ENCODE results near the gene DOK7.

DOK7 gene

DNA sequence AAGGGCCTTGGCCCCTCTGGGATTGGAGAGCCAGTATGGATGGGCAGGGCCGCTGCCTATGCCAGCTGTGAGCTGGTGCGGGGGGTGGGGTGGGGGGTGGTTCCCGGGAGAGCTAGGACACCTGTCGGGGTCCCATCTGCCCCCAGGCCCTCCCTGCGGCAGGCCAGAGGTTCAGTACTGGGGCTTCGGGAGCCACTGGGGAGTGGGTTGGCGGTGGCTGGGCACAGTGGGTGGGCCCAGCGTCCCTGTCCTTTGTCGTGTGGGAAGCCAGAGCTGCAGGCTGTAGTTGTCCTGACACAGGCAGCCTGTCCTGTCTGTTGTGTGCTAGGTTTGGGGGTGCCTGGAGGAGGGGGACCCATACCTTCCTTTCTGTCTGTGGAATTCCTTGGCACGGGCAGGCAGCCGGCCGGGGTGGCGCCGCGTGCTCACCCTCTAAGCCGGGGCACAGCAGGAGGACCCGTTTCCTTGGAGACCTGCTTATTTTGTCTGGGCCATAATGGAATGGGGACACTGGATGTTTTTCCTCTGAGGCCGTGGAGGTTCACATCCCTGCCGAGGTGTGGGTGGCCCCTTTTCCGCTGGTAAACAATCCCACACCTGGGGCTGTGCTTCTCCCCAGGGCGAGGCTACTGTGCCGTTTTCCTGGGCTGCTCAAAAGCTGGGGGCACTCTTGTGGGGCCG, 14.8 kb downstream of the DOK7 start:
- DNase-seq (ENCODE audit: insufficient read length, low spot score) (no peak), FAIRE-seq (no peak)
- TF ChIP-seq POLR2AphosphoS5 (IDR thresholded peaks at IDR 0.05; ENCODE audit: low read depth, low read length) (no peak), SPI1 (IDR thresholded peaks at IDR 0.05; ENCODE audit: low read depth, low read length) (no peak), POU2F2 (IDR thresholded peaks at IDR 0.05; ENCODE audit: low read depth, low read length) (no peak), TAF1 (IDR thresholded peaks at IDR 0.05; ENCODE audit: low read depth, low read length) (no peak), POLR2A (IDR thresholded peaks at IDR 0.05; ENCODE audit: low read depth, low read length) (no peak), PAX5 (IDR thresholded peaks at IDR 0.05; ENCODE audit: insufficient read depth, low read length, severe bottlenecking) (no peak)

DNA sequence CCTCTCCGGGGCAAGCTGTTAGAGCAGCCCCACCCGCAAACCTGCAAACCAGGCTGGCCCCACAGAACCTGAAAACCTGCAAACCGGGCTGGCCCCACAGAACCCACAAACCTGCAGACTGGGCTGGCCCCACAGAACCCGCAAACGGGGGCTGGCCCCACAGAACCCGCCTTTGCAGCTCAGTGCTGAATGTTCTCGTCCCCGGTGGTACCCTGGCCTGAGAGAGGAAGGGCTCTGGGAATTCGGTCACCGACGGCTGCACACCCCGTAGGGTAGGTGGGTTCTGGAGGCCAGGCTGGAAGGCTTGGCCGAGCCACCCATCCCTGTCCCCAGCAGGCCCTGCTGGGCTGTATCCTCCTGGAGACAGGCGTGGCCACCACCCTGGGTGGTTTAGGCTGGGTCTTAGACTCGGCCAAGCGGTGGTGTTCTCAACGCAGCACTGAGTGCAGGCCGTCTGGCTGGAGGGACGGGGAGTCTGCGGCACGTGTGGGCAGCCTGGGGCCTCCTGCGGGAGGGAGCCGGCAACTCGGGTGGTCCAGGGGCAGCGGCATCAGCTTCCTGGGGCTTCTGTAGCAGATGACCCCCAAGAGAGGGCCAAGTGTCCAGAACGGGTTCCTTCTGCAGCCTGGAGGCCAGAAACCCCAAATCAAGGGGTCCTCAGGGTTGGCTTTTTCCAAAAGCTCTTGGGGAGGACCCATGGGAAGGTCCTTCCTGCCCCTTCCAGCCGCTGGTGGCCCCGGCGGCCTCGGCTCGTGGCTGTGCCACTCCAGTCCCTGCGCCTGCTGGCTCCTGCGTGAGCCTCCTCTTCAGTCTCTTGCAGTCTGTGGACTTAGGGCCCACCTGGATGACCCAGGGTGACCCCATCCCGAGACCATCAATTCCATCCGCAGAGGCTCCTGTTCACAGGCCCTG, 15.6 kb downstream of the DOK7 start:
- TF ChIP-seq TAF1 (IDR thresholded peaks at IDR 0.05; ENCODE audit: low read depth, low read length) (no peak), SPI1 (IDR thresholded peaks at IDR 0.05; ENCODE audit: low read depth, low read length) (no peak), POLR2A (IDR thresholded peaks at IDR 0.05; ENCODE audit: low read depth, low read length) (no peak), POU2F2 (IDR thresholded peaks at IDR 0.05; ENCODE audit: low read depth, low read length) (no peak), POLR2AphosphoS5 (IDR thresholded peaks at IDR 0.05; ENCODE audit: low read depth, low read length) (no peak), PAX5 (IDR thresholded peaks at IDR 0.05; ENCODE audit: insufficient read depth, low read length, severe bottlenecking) (no peak)
- FAIRE-seq: no peak

DNA sequence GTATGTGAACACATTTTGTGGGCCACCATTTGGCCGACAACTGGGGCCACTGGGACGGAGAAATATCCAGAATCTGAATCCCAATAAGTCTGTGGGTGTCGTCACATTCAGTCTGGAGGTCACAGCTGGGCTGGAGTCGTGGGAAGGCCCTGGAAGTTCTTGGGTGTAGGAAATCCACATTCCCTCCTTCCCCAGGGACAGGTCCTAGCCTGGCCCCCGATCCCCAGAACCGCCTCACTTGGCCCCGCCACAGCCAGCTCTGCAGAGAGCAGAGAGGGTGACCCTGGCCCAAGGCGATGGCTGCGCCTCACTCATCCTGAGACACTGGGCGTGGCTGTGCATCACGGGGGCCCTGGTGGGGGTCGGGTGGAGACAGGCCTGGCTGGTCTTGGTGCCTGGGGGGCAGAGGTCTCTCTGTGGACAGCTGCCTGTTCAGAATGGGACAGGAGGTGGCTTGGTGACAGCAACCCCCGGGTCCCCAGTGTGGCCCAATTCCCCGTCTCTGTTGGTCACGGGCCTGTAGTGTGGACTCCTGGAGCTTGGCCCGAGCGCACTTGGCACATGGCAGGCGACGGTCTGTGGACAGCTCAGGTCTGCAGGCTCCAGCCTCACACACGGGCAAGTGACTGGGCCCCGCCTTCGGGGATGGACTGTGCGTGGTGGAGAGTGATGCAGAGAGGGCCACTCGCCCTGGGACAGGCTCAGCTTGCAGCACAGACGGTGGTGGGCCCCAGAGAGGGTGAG, 16.4 kb downstream of the DOK7 start:
- TF ChIP-seq SPI1 (IDR thresholded peaks at IDR 0.05; ENCODE audit: low read depth, low read length) (no peak), PAX5 (IDR thresholded peaks at IDR 0.05; ENCODE audit: insufficient read depth, low read length, severe bottlenecking) (no peak), POLR2AphosphoS5 (IDR thresholded peaks at IDR 0.05; ENCODE audit: low read depth, low read length) (no peak), TAF1 (IDR thresholded peaks at IDR 0.05; ENCODE audit: low read depth, low read length) (no peak), POU2F2 (IDR thresholded peaks at IDR 0.05; ENCODE audit: low read depth, low read length) (no peak), POLR2A (IDR thresholded peaks at IDR 0.05; ENCODE audit: low read depth, low read length) (no peak)

More for the DNA sequence above, 15.6 kb downstream of the DOK7 start:
- DNase-seq (ENCODE audit: insufficient read length, low spot score): no peak

DNA sequence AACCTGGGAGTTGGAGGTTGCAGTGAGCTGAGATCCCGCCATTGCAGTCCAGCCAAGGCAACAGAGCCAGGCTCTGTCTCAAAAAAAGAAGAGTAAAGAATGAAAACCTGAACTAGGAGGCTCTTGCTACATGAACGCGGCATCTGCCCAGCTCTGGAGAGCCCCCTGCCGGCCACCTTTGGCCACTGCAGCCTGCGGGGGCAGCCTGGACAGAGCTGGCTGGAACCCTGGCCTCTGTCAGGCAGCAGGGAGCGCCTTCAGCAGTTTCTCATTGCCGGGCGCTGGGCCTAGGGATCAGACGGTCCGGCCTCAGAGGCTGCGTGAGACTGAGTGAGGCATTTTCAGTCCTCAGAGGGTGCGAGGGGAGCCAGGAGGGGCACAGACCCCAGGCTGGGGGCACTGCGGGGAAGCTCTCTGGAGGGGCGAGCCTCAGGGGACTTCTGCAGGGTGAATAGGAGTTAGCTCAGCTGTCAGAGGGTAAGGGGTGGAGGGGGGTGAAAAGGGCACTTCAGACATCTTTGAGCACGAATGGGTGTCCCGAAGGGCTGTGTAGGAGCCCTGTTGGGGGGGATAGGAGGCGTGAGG, 17.5 kb downstream of the DOK7 start:
- FAIRE-seq (peak; percentile 26), DNase-seq (ENCODE audit: insufficient read length, low spot score) (peak; percentile 88)
- TF ChIP-seq POLR2A (IDR thresholded peaks at IDR 0.05; ENCODE audit: low read depth, low read length): no peak
- no peak for TF ChIP-seq PAX5 (IDR thresholded peaks at IDR 0.05; ENCODE audit: insufficient read depth, low read length, severe bottlenecking)
- TF ChIP-seq SPI1 (IDR thresholded peaks at IDR 0.05; ENCODE audit: low read depth, low read length): no peak
- TF ChIP-seq POLR2AphosphoS5 (IDR thresholded peaks at IDR 0.05; ENCODE audit: low read depth, low read length): no peak
- TF ChIP-seq TAF1 (IDR thresholded peaks at IDR 0.05; ENCODE audit: low read depth, low read length): no peak
- TF ChIP-seq POU2F2 (IDR thresholded peaks at IDR 0.05; ENCODE audit: low read depth, low read length): no peak

More for the DNA sequence above, 16.4 kb downstream of the DOK7 start:
- FAIRE-seq (no peak), DNase-seq (ENCODE audit: insufficient read length, low spot score) (no peak)

DNA sequence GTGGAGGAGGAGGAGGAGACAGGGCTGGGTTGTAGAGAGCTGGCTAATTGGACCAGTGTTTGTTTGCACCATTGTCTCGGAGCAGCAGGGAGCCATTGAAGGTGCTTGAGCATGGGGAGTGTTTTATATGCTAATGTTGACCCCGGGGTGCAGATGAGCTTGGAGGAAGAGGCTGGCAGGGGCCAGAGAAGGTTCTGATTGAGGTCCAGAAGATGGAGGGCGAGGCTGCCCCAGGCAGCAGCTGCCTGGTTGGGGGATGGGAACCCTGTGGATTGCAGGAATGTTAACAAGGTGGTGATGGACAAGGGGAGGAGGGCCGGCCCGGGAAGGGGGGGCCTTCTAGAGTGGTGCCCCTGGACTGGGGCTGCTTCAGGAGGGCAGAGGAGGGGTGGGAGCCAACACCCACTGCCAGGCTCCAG, 18.0 kb downstream of the DOK7 start:
- FAIRE-seq (no peak), DNase-seq (ENCODE audit: insufficient read length, low spot score) (no peak)
- no peak for TF ChIP-seq TAF1 (IDR thresholded peaks at IDR 0.05; ENCODE audit: low read depth, low read length)
- no peak for TF ChIP-seq POLR2A (IDR thresholded peaks at IDR 0.05; ENCODE audit: low read depth, low read length)
- no peak for TF ChIP-seq POU2F2 (IDR thresholded peaks at IDR 0.05; ENCODE audit: low read depth, low read length)

DNA sequence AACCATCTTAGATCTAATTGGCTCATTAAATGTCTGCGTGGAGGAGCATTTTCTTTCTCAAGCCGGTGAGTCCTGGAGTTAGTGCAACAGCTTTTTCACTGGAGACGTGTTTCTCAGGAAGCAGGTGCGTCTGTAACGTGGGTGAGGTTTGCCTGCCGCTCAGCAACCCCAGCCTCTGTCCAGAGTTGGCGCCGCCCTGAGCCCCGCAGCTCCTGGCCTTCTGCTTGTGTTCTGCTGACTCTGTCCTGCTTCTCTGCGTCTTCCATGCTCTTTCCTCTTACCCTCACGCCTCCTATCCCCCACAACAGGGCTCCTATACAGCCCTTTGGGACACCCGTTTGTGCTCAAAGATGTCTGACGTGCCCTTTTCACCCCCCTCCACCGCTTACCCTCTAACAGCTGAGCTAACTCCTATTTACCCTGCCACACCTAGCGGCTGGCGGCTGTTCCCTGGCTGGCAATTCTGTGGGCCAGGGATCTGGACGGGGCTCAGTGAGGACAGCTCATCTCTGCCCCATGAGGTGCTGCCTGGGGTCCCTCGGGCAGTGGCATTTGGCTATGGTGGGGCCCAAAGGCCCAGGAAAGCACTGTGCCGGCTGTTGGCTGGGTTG, 18.8 kb downstream of the DOK7 start:
- TF ChIP-seq POLR2A (IDR thresholded peaks at IDR 0.05; ENCODE audit: low read depth, low read length): no peak
- no peak for TF ChIP-seq PAX5 (IDR thresholded peaks at IDR 0.05; ENCODE audit: insufficient read depth, low read length, severe bottlenecking)
- no peak for TF ChIP-seq SPI1 (IDR thresholded peaks at IDR 0.05; ENCODE audit: low read depth, low read length)
- no peak for TF ChIP-seq POU2F2 (IDR thresholded peaks at IDR 0.05; ENCODE audit: low read depth, low read length)
- TF ChIP-seq TAF1 (IDR thresholded peaks at IDR 0.05; ENCODE audit: low read depth, low read length): no peak
- TF ChIP-seq POLR2AphosphoS5 (IDR thresholded peaks at IDR 0.05; ENCODE audit: low read depth, low read length): no peak
- FAIRE-seq (no peak), DNase-seq (ENCODE audit: insufficient read length, low spot score) (no peak)

DNA sequence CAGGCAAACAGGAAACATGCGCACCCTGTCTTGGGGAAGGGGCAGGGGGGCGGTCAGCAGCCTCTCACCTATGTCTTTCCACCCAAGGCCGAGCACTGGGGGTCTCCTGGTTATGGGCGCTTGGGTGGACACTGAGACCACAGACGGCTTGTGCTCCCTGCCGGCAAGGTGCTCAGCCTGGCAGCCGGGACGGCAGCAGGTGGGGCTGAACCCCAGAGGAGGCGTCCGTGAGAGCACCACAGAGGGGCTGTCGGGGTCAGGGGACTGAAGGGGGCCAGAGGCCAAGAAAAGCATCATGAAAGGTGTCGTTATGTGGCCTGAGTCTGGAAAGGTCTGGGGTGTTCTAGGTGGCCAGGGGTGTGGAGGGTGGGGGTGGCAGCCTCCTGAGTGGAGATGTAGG, 19.6 kb downstream of the DOK7 start:
- no peak for TF ChIP-seq POLR2A (IDR thresholded peaks at IDR 0.05; ENCODE audit: low read depth, low read length)
- no peak for TF ChIP-seq POLR2AphosphoS5 (IDR thresholded peaks at IDR 0.05; ENCODE audit: low read depth, low read length)
- no peak for TF ChIP-seq PAX5 (IDR thresholded peaks at IDR 0.05; ENCODE audit: insufficient read depth, low read length, severe bottlenecking)
- no peak for TF ChIP-seq POU2F2 (IDR thresholded peaks at IDR 0.05; ENCODE audit: low read depth, low read length)
- TF ChIP-seq SPI1 (IDR thresholded peaks at IDR 0.05; ENCODE audit: low read depth, low read length): no peak
- TF ChIP-seq TAF1 (IDR thresholded peaks at IDR 0.05; ENCODE audit: low read depth, low read length): no peak
- DNase-seq (ENCODE audit: insufficient read length, low spot score) (no peak), FAIRE-seq (no peak)

DNA sequence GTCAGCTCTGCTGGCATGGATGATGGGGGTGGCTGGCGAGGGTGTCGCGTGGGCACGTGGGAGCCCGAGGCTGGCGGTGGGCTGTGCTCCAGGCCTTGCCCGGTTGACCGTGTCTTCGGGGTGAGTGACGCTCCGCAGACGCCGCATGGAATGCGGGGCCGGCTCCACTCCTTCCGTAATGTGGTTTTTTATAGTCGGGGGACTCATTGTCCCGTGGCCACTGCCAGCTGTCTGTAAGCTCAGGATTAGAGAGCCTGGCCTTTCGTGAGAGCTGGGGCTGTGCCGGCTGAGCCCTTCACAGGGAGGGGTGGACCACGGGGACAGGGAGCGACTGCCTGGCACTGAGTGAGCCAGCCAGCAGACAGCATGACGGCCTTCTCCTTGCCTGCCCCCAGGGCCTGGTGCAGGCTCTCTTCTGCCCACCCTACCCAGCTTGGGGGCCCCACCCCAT, 20.4 kb downstream of the DOK7 start:
- DNase-seq (ENCODE audit: insufficient read length, low spot score) (no peak), FAIRE-seq (no peak)
- TF ChIP-seq SPI1 (IDR thresholded peaks at IDR 0.05; ENCODE audit: low read depth, low read length) (no peak), TAF1 (IDR thresholded peaks at IDR 0.05; ENCODE audit: low read depth, low read length) (no peak), POLR2AphosphoS5 (IDR thresholded peaks at IDR 0.05; ENCODE audit: low read depth, low read length) (no peak), POLR2A (IDR thresholded peaks at IDR 0.05; ENCODE audit: low read depth, low read length) (no peak), PAX5 (IDR thresholded peaks at IDR 0.05; ENCODE audit: insufficient read depth, low read length, severe bottlenecking) (no peak), POU2F2 (IDR thresholded peaks at IDR 0.05; ENCODE audit: low read depth, low read length) (no peak)
